Activated naive CD8-positive, alpha-beta T cell treated with anti-CD3 and anti-CD28 coated beads, Interleukin-2, amount 10 ng/mL, durations not matched to agents 7 days and 5 days (primary cell): ENCODE data around the gene ZFTA. TPM values are rescaled to one million over a fixed set of nuclear protein-coding genes. Genes with fewer than 3 reads are reported as not detected.

Experiments used
- total RNA-seq, 2 experiments: library from RNA; stranded (reverse); gene quantifications; one replicate each; pipeline ENCODE4 v1.2.3, GENCODE V29; 2021

Gene ZFTA
- total RNA-seq, 2 experiments from 2014 or later = 4.7 to 5.0 TPM

Other genes with a start within 250 kb of the ZFTA start
- gene PLAAT4, start 232.0 kb downstream of the ZFTA start, total RNA-seq = 100 to 1,000 TPM; 156 to 158 TPM
- gene PLAAT2, start 205.4 kb downstream of the ZFTA start, total RNA-seq = under 1 TPM in 1 of 2 experiments, not detected in 1; 0.58 TPM
- gene PLAAT3, start 154.3 kb downstream of the ZFTA start, total RNA-seq = 10 to 100 TPM; 15.8 to 17.3 TPM
- gene ATL3, start 97.4 kb downstream of the ZFTA start, total RNA-seq = 10 to 100 TPM; 36.7 to 38.1 TPM
- gene RTN3, start 87.3 kb downstream of the ZFTA start, total RNA-seq = 10 to 100 TPM; 50.8 to 51.1 TPM
- 10 to 100 TPM; 35.1 to 35.2 TPM for gene SPINDOC, start 44.7 kb upstream of the ZFTA start, total RNA-seq
- 10 to 100 TPM; 60.6 to 62.3 TPM for gene MARK2, start 70.3 kb upstream of the ZFTA start, total RNA-seq
- under 1 TPM; 0.58 to 0.74 TPM for gene RCOR2, start 148.4 kb upstream of the ZFTA start, total RNA-seq
- gene NAA40, start 170.2 kb upstream of the ZFTA start, total RNA-seq = 10 to 100 TPM; 39.1 to 39.7 TPM
- gene COX8A, start 205.8 kb upstream of the ZFTA start, total RNA-seq = 100 to 1,000 TPM; 379 to 420 TPM
- 10 to 100 TPM; 86.0 to 87.0 TPM for gene OTUB1, start 217.7 kb upstream of the ZFTA start, total RNA-seq